ENCODE measurements around the gene PLB1.

DNA sequence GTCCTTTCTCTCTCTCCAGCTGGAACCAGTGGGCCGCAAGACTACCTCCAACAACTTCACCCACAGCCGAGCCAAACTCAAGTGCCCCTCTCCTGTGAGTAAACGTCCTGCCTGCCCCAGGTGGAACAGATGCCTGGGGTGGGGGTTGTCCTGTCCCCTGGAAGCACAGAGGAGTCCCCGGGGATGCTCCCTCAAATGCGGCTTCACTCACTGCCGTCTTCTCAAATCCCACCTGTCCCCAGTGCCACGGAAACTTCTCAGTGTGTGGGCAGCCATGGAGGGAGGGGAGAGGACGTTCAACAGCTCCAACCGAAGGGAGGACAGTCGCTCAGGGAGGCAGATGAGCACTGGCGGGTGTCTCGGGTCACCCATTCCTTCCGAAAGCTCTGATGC, 145.0 kb downstream of the PLB1 start:
- TF ChIP-seq ZFP36 (IDR thresholded peaks at IDR 0.05; ENCODE audit: borderline replicate concordance, partially characterized antibody) (no peak), BHLHE40 (IDR thresholded peaks at IDR 0.05; ENCODE audit: low read depth, low read length) (no peak), USF2 (IDR thresholded peaks at IDR 0.05) (no peak), MAX (IDR thresholded peaks at IDR 0.05) (no peak), EP300 (IDR thresholded peaks at IDR 0.05) (no peak), NR3C1 (IDR thresholded peaks at IDR 0.05) (no peak), BCL3 (IDR thresholded peaks at IDR 0.05) (no peak), ZSCAN20 (CRISPR knock-in tag; IDR thresholded peaks at IDR 0.05) (no peak), POLR2AphosphoS2 (conservative IDR thresholded peaks at IDR 0.05; ENCODE audit: low read length) (no peak), KDM1A (IDR thresholded peaks at IDR 0.05; ENCODE audit: low read depth) (no peak)
- TF ChIP-seq, protein P1, sequence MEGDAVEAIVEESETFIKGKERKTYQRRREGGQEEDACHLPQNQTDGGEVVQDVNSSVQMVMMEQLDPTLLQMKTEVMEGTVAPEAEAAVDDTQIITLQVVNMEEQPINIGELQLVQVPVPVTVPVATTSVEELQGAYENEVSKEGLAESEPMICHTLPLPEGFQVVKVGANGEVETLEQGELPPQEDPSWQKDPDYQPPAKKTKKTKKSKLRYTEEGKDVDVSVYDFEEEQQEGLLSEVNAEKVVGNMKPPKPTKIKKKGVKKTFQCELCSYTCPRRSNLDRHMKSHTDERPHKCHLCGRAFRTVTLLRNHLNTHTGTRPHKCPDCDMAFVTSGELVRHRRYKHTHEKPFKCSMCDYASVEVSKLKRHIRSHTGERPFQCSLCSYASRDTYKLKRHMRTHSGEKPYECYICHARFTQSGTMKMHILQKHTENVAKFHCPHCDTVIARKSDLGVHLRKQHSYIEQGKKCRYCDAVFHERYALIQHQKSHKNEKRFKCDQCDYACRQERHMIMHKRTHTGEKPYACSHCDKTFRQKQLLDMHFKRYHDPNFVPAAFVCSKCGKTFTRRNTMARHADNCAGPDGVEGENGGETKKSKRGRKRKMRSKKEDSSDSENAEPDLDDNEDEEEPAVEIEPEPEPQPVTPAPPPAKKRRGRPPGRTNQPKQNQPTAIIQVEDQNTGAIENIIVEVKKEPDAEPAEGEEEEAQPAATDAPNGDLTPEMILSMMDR (IDR thresholded peaks at IDR 0.05) = no peak
- TF ChIP-seq, protein P2, sequence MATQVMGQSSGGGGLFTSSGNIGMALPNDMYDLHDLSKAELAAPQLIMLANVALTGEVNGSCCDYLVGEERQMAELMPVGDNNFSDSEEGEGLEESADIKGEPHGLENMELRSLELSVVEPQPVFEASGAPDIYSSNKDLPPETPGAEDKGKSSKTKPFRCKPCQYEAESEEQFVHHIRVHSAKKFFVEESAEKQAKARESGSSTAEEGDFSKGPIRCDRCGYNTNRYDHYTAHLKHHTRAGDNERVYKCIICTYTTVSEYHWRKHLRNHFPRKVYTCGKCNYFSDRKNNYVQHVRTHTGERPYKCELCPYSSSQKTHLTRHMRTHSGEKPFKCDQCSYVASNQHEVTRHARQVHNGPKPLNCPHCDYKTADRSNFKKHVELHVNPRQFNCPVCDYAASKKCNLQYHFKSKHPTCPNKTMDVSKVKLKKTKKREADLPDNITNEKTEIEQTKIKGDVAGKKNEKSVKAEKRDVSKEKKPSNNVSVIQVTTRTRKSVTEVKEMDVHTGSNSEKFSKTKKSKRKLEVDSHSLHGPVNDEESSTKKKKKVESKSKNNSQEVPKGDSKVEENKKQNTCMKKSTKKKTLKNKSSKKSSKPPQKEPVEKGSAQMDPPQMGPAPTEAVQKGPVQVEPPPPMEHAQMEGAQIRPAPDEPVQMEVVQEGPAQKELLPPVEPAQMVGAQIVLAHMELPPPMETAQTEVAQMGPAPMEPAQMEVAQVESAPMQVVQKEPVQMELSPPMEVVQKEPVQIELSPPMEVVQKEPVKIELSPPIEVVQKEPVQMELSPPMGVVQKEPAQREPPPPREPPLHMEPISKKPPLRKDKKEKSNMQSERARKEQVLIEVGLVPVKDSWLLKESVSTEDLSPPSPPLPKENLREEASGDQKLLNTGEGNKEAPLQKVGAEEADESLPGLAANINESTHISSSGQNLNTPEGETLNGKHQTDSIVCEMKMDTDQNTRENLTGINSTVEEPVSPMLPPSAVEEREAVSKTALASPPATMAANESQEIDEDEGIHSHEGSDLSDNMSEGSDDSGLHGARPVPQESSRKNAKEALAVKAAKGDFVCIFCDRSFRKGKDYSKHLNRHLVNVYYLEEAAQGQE (IDR thresholded peaks at IDR 0.05) = no peak

All from A549 (cell line).